ENCODE measurements around the gene CAPZB.

The CAPZB gene

GRCh38 chr1:19449454-19450228 is 35.7 kb downstream of the CAPZB start:
- no peak for TF ChIP-seq GATA3 (IDR thresholded peaks at IDR 0.05; ENCODE audit: low read depth, low read length)
- TF ChIP-seq GATA2 (IDR thresholded peaks at IDR 0.05; ENCODE audit: low read depth, low read length): no peak

- TF ChIP-seq GATA3 (IDR thresholded peaks at IDR 0.05; ENCODE audit: low read depth, low read length) (no peak), GATA2 (IDR thresholded peaks at IDR 0.05; ENCODE audit: low read depth, low read length) (peak; percentile 74)
Observed at GRCh38 chr1:19448491-19449439, 36.6 kb downstream of the CAPZB start.

DNA sequence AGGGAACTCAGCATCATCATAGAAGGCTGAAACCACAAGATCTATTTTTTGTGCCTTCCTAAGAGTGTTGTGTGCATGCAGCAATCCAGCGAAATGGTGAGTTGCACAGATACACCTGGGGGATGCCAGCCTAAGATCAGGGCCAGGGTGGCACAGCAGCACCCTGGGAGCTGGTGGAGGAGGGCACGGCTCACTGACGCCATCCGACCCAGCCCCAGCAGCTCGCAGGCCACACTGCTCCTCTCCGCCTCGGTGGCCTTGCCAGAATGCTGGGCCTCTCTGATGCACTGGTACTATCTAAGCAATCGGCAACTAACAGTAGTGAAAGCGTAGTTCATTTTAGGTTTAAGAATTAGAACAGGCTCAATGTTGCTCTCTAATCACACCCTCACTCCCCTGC is 37.8 kb downstream of the CAPZB start:
- TF ChIP-seq GATA2 (IDR thresholded peaks at IDR 0.05; ENCODE audit: low read depth, low read length) (no peak), GATA3 (IDR thresholded peaks at IDR 0.05; ENCODE audit: low read depth, low read length) (no peak)

GRCh38 chr1:19445417-19446342 is 39.7 kb downstream of the CAPZB start:
- TF ChIP-seq GATA3 (IDR thresholded peaks at IDR 0.05; ENCODE audit: low read depth, low read length): no peak
- no peak for TF ChIP-seq GATA2 (IDR thresholded peaks at IDR 0.05; ENCODE audit: low read depth, low read length)

DNA sequence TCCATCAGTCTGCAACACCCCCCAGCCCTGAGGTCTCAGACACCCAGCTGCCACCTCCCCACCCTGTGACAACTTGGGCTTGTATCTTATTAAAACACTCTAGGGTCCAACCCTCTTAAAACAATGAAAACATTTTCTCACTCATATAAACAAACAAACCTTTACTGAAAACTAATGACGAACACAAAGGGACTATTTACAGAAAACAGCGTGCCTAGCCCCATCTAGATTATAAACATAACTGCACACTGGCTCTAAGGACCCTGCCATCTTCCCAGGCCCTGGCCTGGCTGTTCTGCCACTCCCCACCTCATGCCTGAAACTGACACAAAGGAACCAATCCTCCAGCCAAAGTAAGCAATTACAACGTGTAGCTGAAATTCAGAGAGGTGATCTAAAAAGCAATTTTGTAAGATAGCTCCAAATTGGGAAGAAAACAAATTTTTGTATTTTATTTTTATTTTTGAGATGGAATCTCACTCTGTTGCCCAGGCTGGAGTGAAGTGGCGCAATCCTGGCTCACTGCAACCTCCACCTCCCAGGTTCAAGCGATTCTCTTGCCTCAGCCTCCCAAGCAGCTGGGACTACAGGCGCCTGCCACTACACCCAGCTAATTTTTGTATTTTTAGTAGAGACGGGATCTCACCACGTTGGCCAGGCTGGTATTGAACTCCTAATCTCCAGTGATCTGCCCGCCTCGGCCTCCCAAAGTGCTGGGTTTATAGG is 40.9 kb downstream of the CAPZB start:
- TF ChIP-seq GATA3 (IDR thresholded peaks at IDR 0.05; ENCODE audit: low read depth, low read length) (no peak), GATA2 (IDR thresholded peaks at IDR 0.05; ENCODE audit: low read depth, low read length) (no peak)

- TF ChIP-seq GATA2 (IDR thresholded peaks at IDR 0.05; ENCODE audit: low read depth, low read length) (no peak), GATA3 (IDR thresholded peaks at IDR 0.05; ENCODE audit: low read depth, low read length) (no peak)
Observed at GRCh38 chr1:19443326-19443725, 42.0 kb downstream of the CAPZB start.

DNA sequence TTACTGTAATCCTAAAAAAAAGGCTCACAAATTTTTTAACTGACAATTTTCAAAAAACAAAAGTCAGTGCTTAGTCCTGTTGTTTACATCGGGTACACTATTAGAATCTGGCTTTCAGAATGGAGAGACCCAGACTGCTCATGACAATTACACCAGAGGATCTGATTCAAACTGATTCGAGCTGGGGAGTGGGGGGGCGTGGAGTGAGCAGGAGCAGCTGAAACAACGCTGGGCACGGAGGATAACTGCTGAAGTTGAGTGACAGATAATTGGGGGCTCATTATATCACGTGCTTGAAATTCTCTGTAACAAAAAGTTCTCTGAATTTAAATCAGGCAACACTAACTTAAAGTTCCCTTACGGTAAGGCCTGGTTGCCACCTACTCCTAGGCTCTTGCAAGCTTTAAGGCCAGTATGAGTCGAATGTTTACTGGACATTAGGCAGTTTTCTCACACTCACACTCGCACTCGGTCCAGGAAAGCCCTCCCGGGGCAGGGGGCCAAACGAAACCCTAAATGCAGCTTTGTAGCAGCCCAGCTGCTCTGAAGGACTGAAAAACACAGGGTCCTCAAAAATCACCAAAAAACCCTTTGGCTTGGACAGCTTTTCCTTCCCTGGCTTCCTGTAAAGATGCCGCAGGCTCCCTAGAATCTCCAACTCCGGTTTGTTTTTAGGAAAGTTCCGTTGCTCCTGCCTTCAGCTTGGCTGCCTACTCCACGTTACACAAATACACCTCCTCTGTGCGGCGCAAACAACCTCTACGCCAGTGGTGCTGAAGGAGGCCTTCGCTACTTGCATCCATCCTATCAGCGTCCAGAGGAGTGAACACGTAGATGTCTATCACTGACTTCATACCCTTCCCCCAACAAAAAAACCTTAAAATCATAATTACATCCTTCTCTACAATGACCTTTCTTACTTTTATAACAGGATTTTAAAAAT is 42.9 kb downstream of the CAPZB start:
- no peak for TF ChIP-seq GATA3 (IDR thresholded peaks at IDR 0.05; ENCODE audit: low read depth, low read length)
- TF ChIP-seq GATA2 (IDR thresholded peaks at IDR 0.05; ENCODE audit: low read depth, low read length): no peak

DNA sequence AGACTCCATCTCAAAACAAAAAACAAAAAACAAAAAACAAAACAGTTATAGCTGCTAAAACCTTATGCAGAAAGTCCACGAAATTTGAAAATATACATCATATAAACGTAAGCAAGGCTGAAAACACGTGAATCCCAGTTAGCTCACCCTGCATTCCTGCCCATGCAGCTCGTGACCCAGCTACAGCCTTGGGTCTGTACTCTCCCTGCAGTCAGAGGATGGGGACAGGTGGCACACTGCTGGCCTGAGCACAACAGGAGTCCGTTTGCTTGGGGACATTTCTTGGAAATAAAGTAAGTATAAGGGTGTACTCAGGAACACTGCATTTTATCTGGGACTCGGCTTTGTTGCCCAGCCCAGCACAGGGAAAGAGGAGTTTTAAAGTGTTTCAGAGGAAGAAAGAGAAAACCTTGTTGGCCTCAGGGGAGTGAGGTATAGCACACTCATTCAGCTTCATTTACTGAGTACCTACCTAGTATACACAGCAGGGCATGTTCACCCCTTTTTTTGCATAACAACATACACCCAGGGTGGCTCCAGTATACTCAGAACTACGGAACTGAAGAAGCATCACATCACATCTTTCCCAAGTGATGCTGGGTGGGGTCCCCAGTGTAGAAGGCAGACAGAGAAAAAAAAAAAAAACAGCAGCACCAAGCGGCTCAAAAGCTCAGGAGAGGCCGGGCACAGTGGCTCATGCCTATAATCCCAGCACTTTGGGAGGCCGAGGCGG is 44.1 kb downstream of the CAPZB start:
- TF ChIP-seq GATA2 (IDR thresholded peaks at IDR 0.05; ENCODE audit: low read depth, low read length): no peak
- no peak for TF ChIP-seq GATA3 (IDR thresholded peaks at IDR 0.05; ENCODE audit: low read depth, low read length)

GRCh38 chr1:19439464-19440171 is 45.7 kb downstream of the CAPZB start:
- no peak for TF ChIP-seq GATA3 (IDR thresholded peaks at IDR 0.05; ENCODE audit: low read depth, low read length)
- no peak for TF ChIP-seq GATA2 (IDR thresholded peaks at IDR 0.05; ENCODE audit: low read depth, low read length)

DNA sequence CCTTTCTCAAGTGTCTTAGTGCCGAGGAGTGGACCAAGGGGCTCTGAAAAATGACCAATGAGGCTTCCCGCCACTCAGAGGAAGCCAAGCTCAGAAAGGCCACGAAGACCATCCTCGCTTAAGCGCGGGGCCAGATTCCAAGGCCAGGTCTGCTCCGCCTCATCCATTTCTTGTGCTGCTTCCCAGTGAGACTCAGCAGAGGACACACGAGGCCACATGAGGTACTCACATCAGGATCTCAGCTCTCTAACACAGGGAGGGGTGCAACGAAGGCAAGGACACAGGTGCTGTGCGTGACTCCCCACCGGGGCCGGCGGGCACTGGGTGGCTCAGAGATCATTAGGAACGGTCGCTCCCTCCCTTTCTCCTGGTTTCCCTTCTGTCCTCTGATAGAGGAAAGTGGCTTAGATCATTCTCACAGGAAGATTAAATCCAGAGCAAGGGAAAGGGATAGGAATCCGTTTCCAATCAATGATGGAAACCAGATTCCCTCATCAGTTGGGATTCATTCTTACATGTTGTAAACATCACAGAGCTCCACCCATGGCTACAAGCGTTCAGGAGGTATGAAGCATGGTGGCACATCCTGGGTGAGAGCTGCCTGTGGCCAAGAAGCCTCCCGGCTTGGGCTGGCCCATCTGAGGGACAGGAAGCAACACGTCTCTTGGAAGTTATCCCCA is 46.7 kb downstream of the CAPZB start:
- TF ChIP-seq GATA3 (IDR thresholded peaks at IDR 0.05; ENCODE audit: low read depth, low read length) (no peak), GATA2 (IDR thresholded peaks at IDR 0.05; ENCODE audit: low read depth, low read length) (no peak)
